ENCODE results near the gene GATA3.

DNA sequence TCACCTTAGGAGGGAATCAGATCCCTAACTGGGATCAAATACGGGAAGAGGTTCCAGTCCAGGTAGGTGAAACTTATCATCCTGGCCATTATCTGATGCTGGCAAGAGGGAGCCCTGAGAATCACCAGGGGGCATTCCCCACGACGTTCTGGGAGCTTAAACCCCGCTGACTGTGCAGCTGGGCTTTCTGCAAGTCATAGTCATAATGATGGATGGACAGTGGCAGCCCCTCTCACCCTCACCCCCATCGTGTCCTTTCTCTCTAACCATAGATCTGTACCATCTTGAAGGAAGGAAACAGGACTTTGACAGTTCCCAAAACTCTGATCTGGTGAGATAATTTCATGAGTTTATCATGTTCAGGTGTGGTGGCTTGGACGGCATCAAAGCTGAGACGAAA lies 50.2 kb downstream of the GATA3 start:
- TF ChIP-seq EZH2phosphoT487 (IDR thresholded peaks at IDR 0.05; ENCODE audit: low read depth, severe bottlenecking, unreplicated experiment): no peak
- TF ChIP-seq CTCF (IDR thresholded peaks at IDR 0.05; ENCODE audit: poor library complexity): no peak

Measured in hepatocyte (in vitro differentiated cells).